Right cardiac atrium (tissue), 5 donors: Measurements from ENCODE around the gene PTPRN2. TPM values are rescaled to one million over a fixed set of nuclear protein-coding genes. Genes with fewer than 3 reads are reported as not detected.
A peak's percentile ranks its signal among the peaks of the same experiment; 100 is the strongest.

Source experiments
- ATAC-seq, 2 donors: fragments of 200-7000 bp; cut with Tn5 transposase; one replicate each; pipeline versions ENCODE4 v1.8.0 to v1.9.1; 2020; ENCODE audit warnings: moderate library complexity in 2 of 2, mild to moderate bottlenecking in 1 of 2
- DNase-seq, 3 donors: peaks; one replicate each; pipeline ENCODE4 v3.0.0-alpha.2; 2020
- H3K27ac ChIP-seq: one replicate; pipeline ENCODE4 v1.5.1; 2013; ENCODE audit warnings: mild to moderate bottlenecking, low read length, control low read depth, moderate library complexity
- H3K27me3 ChIP-seq: one replicate; pipeline ENCODE4 v1.6.1; 2013; ENCODE audit not compliant: control insufficient read depth, insufficient read depth
- H3K4me1 ChIP-seq: one replicate; pipeline ENCODE4 v1.6.1; 2013; ENCODE audit warnings: low read length; ENCODE audit not compliant: control insufficient read depth, insufficient read depth
- H3K4me3 ChIP-seq: one replicate; pipeline ENCODE4 v1.5.1; 2013; ENCODE audit warnings: low read length, control low read depth
- H3K9me3 ChIP-seq: one replicate; pipeline ENCODE4 v1.6.1; 2013; ENCODE audit warnings: low read length; ENCODE audit not compliant: control insufficient read depth
- WGBS: extraction: QIAGEN DNeasy Blood & Tissue Kit; methylation state at CpG from one replicate; pipeline ENCODE4 v1.1.7; 2013; 5-methylcytosine and 5-hydroxymethylcytosine counted together
- intact Hi-C, 4 donors: fragments of 100-400 bp; cut with DNase I; formaldehyde crosslinking; loops; one replicate each; pipeline versions ENCODE4 v1.11.0 to v1.14.0; 2022 to 2023
- polyA plus RNA-seq: library from polyadenylated mRNA; stranded (reverse); fragments of 200-250 nt; gene quantifications from one replicate; pipeline ENCODE4 v1.2.3, GENCODE V29; 2013
- total RNA-seq, 4 donors: library from RNA; stranded (reverse); fragmentation: NEBNext Ultra II Directional; extraction: Animal tissue kit (Norgen Biotek cat#: 25700); gene quantifications; one replicate each; pipeline ENCODE4 v1.2.1, GENCODE V29; 2021
- donor health status: healthy with polysubstance abuse.
- donor health status: DM: no; HTN: yes; CAD: no.
- donor health status: DM: no; HTN: no; CAD: no.
- donor health status: DM: no; HTN: yes; CAD: no; lungs with severe emphysema.
- donor health status: DM: yes; HTN: yes; CAD: no.

Gene PTPRN2
- total and polyA plus RNA-seq, 5 donors: 1.5 to 3.9 (median 1.9) TPM

GRCh38 chr7:157614457-157615020 is 973.1 kb downstream of the PTPRN2 start:
- 83% methylated on average over 12 of the region's 12 CpGs for WGBS
- H3K27ac ChIP-seq: no peak overlapping the region
- no peak for ATAC-seq

GRCh38 chr7:157613575-157614322 is 973.9 kb downstream of the PTPRN2 start:
- intact Hi-C loops: no loop called here
- no peaks in the 10 kb centered on the region for H3K9me3 ChIP-seq
- H3K4me3 ChIP-seq: peak overlapping the region; percentile 47
- no peak overlapping the region for H3K27ac ChIP-seq
- ATAC-seq (peak; percentile 17 to 21), DNase-seq (no peak)
- 40% methylated on average over 51 of the region's 51 CpGs for WGBS
- no peaks in the 10 kb centered on the region for H3K27me3 ChIP-seq
- H3K4me1 ChIP-seq: no peaks in the 10 kb centered on the region

More at GRCh38 chr7:157614457-157615020, 973.1 kb downstream of the PTPRN2 start:
- Histone ChIP-seq H3K4me3 (no peak overlapping the region), H3K9me3 (no peaks in the 10 kb centered on the region), H3K27me3 (no peaks in the 10 kb centered on the region), H3K4me1 (no peaks in the 10 kb centered on the region)
- intact Hi-C loops: no loop called here
- no peak for DNase-seq

DNA sequence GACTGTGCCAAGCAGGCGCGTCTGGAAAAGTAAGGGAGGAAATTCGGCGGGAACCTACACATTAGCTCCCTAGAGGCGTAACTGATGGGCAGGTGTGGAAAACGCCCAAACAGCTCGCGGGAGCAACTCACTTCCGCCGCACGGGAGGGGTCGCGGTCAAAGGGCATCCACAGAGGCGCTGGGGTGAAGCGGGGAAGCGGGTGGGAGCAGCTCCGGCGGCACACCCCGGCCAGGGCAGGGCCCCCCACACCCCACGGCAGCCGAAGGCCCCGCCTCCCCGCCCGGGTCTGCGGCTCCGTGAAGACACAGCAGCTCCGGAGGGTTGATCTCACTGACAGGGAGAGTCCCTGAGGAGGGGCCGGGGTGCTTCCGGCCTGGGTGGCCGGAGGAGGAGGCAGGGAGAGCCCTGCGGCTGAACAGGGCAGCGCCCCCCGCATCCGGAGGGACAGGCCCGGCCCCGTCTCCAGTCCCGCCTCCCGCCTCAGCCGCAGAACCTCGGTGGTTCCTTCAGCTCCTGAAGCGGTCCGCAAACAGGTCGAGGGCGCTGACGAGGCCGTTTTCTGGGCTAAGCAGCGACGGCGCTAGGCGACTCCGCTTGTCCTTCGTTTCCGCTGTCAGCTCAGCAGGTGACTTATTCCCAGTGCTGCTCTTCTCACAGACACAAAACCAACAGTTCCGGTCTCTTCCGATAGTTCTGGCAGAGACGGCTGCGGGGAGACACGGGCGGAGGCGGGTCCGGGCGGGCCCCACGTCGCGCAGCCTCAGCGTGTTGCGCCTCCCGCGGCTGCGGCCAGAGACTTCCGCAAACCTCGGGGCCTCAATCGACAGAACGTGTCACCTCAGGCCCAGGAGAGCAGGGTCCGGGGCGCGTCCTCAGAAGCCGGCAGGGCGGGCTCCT is 974.7 kb downstream of the PTPRN2 start:
- no peaks in the 10 kb centered on the region for H3K4me1 ChIP-seq
- H3K9me3 ChIP-seq: no peaks in the 10 kb centered on the region
- peak; percentile 51 to 82 (median 81) for DNase-seq
- ATAC-seq: peak; percentile 55 to 75
- intact Hi-C loops: no loop called here
- H3K27me3 ChIP-seq: no peaks in the 10 kb centered on the region
- WGBS: 17% methylated on average over 79 of the region's 79 CpGs
- H3K27ac ChIP-seq: no peak overlapping the region
- peak overlapping the region; percentile 47 for H3K4me3 ChIP-seq

DNA sequence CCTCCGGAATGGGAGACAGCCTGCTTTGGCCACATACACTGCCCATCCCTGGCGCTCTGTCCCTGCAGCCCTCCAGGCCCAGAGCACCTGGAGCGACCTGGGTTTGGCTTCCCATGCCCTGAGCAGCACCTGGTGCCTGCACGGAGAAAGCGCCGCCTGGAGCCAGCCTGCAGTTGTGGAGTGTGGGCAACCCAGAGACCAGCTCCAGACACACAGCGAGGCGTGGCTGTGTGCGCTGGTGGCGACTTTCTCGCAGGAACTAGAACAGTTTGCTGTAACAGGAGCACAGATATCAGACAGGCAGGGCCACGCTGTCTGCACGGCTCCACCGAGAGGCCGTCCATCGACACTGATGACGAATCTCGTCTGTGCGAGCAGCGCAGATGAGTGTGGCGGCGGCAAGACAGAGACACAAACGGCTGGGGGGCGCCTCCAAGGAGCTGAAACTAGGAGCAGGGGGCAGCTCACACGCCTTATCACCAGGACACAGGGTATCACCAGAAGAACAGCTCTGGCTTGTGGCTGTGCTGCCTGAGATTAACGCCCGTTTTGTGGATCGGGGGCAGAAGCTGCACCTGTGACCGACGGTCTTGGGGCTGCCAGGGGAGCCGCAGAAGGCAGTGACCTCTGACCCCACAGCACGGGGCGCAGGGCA is 975.5 kb downstream of the PTPRN2 start:
- DNase-seq: no peak
- no peak overlapping the region for H3K4me3 ChIP-seq

DNA sequence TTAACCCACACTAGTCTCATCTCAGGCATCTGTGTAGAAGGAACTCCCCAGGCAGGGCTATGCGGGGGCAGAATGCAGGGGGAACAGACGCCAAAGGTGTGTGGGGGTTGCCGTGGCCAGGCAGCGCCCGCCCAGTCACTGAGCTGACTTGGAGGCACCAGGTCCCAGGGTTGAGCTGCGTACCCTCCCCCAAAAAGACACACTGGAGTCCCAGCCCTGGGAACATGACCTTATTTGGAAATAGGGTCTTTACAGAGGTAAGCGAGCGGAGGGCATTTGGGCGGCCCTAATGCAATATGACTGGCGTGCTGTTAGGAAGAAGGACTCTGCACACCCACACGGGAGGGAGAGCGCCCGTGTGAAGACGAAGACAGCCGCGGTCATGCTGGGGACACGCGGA is 976.3 kb downstream of the PTPRN2 start:
- Histone ChIP-seq H3K9me3 (no peaks in the 10 kb centered on the region), H3K4me3 (no peak overlapping the region), H3K4me1 (no peaks in the 10 kb centered on the region), H3K27me3 (no peaks in the 10 kb centered on the region), H3K27ac (no peak overlapping the region)
- DNase-seq (no peak), ATAC-seq (no peak)
- 91% methylated on average over 18 of the region's 18 CpGs for WGBS
- intact Hi-C loops: no loop called here

More for the DNA sequence above, 975.5 kb downstream of the PTPRN2 start:
- Histone ChIP-seq H3K4me1 (no peaks in the 10 kb centered on the region), H3K27ac (no peak overlapping the region), H3K9me3 (no peaks in the 10 kb centered on the region), H3K27me3 (no peaks in the 10 kb centered on the region)
- whole genome bisulfite sequencing: 68% methylated on average over 33 of the region's 33 CpGs
- no peak for ATAC-seq
- intact Hi-C loops: no loop called here

DNA sequence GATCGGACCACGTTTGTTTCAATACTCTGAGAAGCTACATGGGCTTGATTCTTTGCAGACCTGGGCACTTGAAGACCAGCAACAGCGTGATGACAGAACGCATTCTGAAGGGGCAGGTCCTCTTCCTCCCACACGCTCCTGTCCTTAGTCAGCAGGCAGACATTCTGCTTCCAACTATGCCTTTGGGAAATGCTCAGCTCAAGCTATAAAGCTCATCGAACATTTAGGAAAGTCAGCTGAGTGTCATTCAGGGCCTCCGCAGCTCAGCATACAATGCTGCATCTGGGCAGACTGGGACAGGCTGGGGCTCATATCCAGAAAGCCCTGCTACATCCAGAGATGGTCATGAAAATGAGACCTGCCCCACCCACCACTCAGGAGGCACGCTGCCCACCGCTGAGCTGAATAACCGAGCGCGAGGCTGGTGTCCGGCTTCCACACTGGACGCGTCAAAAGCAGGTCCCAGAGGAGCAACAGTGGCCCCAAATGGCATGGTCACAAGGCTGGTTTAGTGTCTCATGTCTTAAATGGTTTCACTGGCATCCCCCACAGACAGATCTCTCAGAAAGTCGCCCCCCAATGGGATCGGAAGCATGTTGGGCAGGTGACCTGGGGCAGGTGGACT is 976.8 kb downstream of the PTPRN2 start:
- no peaks in the 10 kb centered on the region for H3K4me1 ChIP-seq
- no peak for DNase-seq
- intact Hi-C loops: no loop called here
- H3K27me3 ChIP-seq: no peaks in the 10 kb centered on the region
- no peaks in the 10 kb centered on the region for H3K9me3 ChIP-seq
- WGBS: 84% methylated on average over 17 of the region's 17 CpGs
- ATAC-seq: no peak
- no peak overlapping the region for H3K27ac ChIP-seq
- no peak overlapping the region for H3K4me3 ChIP-seq

GRCh38 chr7:157609932-157610640 is 977.5 kb downstream of the PTPRN2 start:
- ATAC-seq: no peak

DNA sequence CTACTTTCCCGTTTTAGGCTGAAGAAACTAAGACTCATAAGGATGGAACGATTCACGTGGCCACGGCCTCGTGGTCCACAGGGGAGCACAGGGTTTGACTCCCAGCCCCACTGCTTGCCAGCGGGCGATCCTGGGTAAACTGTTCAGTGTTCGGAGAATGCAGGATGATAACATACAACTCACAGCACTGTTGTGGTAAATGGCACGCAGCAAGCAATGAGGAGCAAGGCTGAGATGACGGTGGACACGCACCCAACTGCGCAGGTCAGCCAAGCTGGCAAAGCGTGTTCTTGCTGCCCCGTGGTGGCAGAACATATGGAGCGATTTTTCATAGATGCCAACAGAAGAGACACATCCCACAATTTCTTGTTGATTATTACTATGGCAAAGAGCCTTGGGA is 978.1 kb downstream of the PTPRN2 start:
- ATAC-seq: no peak
- 96% methylated on average over 15 of the region's 15 CpGs for WGBS
- Histone ChIP-seq H3K27me3 (no peaks in the 10 kb centered on the region), H3K27ac (no peak overlapping the region), H3K9me3 (no peaks in the 10 kb centered on the region), H3K4me3 (no peak overlapping the region), H3K4me1 (no peaks in the 10 kb centered on the region)
- no peak for DNase-seq
- intact Hi-C loops: no loop called here

More at GRCh38 chr7:157609932-157610640, 977.5 kb downstream of the PTPRN2 start:
- no peaks in the 10 kb centered on the region for H3K4me1 ChIP-seq
- H3K27ac ChIP-seq: no peak overlapping the region
- H3K9me3 ChIP-seq: no peaks in the 10 kb centered on the region
- intact Hi-C loops: no loop called here
- H3K27me3 ChIP-seq: no peaks in the 10 kb centered on the region
- WGBS: 83% methylated on average over 22 of the region's 22 CpGs
- no peak overlapping the region for H3K4me3 ChIP-seq
- DNase-seq: no peak

DNA sequence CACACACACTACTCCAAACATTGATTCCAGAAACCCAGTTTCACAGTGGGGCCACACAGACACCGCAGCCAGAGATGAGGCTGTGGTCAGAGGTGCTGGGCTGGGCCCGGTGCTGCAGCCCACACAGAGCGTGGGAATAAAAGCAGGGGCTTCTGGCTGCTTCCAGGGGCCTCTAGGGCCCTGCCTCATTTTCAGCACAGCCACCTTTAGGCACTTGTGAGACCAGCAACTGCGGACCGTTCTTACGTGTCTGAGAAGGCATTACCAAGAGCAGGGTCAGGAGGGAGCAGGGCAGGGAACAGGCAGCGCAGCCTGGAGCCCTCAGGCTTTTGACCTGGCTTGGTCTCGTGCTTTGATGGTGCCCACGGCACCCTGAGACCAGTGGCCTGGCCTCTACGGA is 980.4 kb downstream of the PTPRN2 start:
- Histone ChIP-seq H3K27me3 (no peaks in the 10 kb centered on the region), H3K9me3 (no peaks in the 10 kb centered on the region), H3K27ac (no peak overlapping the region), H3K4me3 (no peak overlapping the region), H3K4me1 (no peaks in the 10 kb centered on the region)
- no peak for ATAC-seq
- no peak for DNase-seq
- intact Hi-C loops: no loop called here
- 87% methylated on average over 10 of the region's 10 CpGs for WGBS

GRCh38 chr7:157606140-157606539 is 981.5 kb downstream of the PTPRN2 start:
- Histone ChIP-seq H3K9me3 (no peaks in the 10 kb centered on the region), H3K27ac (no peak overlapping the region), H3K4me1 (no peaks in the 10 kb centered on the region), H3K27me3 (no peaks in the 10 kb centered on the region), H3K4me3 (no peak overlapping the region)
- WGBS: 61% methylated on average over 9 of the region's 9 CpGs
- DNase-seq: no peak
- intact Hi-C loops: no loop called here
- no peak for ATAC-seq
